IPS-18c (cell line): ENCODE measurements around the gene ALG14.
"Not testable (repeated sequence)": the region's sequence is repeated elsewhere in the genome, so short reads cannot be mapped to it uniquely, and the experiment has no call there.

Experiments
- H3K4me3 ChIP-seq: 2 replicates; pipeline ENCODE4 v1.7.0; 2013; ENCODE audit warnings: low read depth, mild to moderate bottlenecking, low read length, moderate library complexity; ENCODE audit not compliant: insufficient read depth
- H3K9me3 ChIP-seq: one replicate; pipeline ENCODE4 v1.6.1; 2013; ENCODE audit warnings: mild to moderate bottlenecking, low read length, moderate library complexity; ENCODE audit not compliant: control insufficient read depth, insufficient read depth

ALG14 gene

DNA sequence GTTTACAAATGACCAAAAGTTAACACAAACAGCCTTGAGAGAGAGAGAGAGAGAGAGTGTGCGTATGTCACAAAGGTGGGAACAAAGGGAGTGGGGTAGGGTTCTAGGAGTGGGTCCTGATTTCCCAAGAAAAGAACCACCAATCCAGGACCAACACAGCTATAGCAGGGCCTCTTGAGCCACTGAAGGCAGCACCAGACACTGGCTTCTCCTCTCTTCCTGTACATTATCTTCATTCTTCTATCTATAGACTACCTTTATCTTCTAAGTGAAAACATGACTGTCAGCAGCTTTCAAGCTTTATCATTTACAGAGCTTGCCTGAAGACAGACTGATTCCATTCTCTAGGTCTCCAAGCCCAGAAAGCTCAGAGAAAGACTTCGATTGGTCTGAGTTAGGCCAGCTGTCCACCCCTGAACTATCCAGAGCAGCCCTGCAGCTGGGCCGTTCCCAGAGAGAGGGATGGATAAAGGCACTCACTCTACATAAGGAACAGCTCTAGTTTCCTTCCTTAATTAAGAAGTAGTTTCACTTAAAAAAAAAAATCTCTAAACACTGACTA lies 11.2 kb downstream of the ALG14 start:
- H3K4me3 ChIP-seq: no peak overlapping the region
- no peaks in the 10 kb centered on the region for H3K9me3 ChIP-seq

DNA sequence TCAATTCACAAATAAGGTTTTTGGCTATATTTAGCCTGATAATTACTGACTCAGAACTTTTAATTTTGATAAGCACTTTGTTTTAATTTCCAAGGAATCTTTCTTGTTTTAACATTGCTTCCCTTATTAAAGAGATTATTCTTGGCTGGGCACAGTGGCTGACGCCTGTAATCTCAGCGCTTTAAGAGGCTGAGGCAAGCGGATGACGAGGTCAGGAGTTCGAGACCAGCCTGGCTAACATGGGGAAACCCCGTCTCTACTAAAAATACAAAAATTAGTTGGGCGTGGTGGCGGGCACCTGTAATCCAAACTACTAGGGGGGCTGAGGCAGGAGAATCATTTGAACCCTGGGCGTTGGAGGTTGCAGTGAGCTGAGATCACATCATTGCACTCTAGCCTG lies 13.8 kb downstream of the ALG14 start:
- Histone ChIP-seq H3K9me3 (peaks cover 2% of the 10 kb centered on the region), H3K4me3 (no peak overlapping the region)

DNA sequence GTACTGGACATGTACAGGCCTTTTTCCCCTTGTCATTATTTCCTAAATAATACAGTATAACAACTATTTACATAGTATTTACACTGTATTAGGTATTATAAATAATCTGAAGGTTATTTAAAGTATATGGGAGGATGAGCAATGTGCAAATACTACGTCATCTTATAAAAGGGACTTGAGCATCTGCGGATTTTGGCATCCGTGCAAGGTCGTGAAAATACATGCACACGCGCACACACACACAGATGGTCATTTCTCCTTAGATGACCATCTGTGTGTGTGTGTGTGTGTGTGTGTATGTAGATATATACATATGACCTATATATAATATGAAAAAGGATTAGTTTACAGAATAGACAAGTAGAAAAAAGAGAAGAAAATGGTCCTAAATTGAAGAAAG lies 15.4 kb downstream of the ALG14 start:
- H3K4me3 ChIP-seq: no peak overlapping the region
- H3K9me3 ChIP-seq: peaks cover 2% of the 10 kb centered on the region

DNA sequence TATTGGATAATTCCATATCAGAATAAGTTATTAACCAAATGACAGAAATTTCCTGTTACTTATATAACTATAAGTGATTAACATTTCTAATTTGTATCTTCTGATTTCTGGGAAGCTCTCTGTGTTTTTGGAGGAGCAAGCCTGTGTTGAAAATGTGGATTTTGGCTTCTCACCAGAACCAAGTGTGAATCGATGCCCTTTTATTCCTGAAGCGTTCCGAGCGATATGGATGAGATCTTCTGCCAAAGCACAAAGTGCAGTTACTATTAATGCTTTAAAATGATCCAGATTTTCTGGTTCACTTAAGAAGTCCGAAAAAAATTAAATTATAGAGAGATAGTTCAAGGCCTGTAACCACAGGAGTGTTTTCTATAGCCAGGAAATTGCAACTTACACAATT lies 22.8 kb downstream of the ALG14 start:
- no peak overlapping the region for H3K4me3 ChIP-seq

DNA sequence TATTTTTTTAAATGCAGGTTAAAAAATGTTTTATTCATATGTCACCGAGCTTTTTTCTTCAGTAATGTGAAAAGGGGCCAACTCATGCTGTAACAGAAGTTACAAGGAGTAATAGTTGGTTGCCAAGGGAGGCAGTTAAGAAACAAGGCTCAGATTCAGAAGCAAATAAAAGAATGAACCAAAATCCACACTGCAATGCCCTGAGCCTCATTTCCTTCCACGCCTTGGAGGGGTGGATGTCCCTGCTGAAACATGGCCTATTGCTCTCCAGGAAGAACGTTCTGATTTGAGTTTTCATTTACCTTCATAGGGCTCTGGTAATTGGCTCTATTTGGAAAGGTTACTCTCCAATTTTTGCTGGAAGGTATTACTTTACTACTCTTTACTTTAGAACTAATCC lies 24.4 kb downstream of the ALG14 start:
- H3K4me3 ChIP-seq: no peak overlapping the region

More for the DNA sequence above, 22.8 kb downstream of the ALG14 start:
- H3K9me3 ChIP-seq: no peaks in the 10 kb centered on the region

DNA sequence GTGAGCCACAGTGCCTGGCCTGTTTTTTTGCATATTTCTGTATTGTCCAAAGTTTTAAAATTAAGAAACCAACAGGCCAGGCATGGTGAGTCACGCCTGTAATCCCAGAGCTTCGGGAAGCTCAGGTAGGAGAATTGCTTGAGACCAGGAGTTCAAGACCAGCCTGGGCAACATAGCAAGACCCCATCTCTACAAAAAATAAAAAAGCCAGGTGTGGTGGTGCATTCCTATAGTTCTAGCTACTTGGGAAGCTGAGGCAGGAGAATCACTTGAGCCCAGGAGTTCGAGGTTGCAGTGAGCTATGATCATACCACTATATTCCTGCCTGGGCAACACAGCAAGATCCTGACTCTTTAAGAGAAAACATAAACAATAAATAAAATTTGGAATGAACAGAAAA lies 25.1 kb downstream of the ALG14 start:
- not testable (repeated sequence) for H3K4me3 ChIP-seq, H3K9me3 ChIP-seq

More for the DNA sequence above, 24.4 kb downstream of the ALG14 start:
- no peaks in the 10 kb centered on the region for H3K9me3 ChIP-seq

DNA sequence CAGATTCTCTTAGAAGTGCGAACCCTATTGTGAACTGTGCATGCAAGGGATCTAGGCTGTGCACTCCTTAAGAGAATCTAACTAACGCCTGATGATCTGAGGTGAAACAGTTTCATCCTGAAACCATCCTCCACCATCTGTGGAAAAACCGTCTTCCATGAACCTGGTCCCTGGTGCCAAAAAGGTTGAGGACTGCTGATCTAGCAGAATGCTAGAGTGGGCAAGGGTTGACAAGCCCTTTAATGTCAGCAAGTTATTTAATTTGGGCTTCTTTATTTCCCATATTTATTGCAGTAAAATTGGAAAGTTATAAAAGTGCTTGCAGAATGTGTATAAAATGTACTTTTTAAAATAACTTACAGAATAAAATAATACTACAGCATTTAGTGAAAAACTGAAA lies 26.4 kb downstream of the ALG14 start:
- Histone ChIP-seq H3K9me3 (no peaks in the 10 kb centered on the region), H3K4me3 (no peak overlapping the region)

DNA sequence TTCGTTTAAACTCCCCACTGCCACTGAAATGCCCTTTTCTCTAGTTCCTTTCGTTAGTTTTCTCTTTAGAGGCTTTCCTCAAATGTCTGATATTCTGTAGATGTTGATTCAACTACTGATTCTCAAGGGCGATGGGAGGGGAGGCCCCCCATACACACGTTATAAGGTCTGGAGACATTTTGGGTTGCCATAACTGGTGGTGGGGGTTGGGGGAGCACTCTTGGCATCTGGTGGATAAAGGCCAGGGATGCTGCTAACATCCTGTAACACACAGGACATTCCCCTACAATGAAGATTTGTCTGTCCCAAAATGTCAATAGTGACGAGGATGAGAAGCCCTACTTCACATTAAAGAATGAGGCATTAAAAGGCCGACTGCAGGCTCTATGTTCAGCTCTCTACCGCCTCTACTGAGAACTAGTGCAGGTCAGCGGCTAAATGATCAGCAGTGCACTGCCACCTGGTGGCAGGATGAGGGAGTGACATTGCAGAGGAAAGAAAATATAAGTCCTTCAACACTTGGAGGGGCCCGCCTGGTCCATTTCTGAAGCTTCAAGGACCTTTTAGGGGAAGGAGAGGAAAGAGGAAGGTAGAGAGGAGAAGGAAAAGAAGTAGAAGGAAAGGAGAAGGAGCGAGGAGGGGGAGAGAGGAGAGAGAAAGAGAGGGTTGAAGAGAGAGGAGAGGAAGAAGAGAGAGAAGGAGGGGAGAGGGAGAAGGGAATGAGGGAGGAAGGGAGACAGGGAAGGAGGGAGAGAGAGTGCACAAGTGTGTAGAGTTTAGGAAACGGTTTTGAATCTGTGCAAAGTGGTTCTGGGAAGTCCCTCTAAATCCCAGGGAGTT lies 29.4 kb downstream of the ALG14 start:
- H3K9me3 ChIP-seq: no peaks in the 10 kb centered on the region
- H3K4me3 ChIP-seq: no peak overlapping the region

DNA sequence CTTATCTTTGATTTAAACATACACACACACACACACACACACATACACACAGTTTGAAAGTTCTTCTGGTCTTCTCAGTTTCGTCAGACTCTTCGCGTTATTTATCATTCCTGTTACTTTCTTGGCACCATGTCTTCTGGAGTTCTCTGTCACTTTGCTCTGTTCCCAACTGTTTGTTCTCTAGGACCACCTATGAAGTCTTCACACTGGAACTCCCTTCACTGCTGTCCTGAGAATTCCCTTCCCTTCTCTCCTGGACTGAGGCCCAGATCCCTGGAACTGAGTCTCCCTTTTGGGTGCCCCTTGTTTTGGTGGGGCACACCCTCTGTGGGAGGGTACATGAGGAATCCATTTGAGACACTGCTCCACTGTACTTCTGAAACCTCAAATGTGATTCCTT lies 30.5 kb downstream of the ALG14 start:
- Histone ChIP-seq H3K9me3 (no peaks in the 10 kb centered on the region), H3K4me3 (no peak overlapping the region)

DNA sequence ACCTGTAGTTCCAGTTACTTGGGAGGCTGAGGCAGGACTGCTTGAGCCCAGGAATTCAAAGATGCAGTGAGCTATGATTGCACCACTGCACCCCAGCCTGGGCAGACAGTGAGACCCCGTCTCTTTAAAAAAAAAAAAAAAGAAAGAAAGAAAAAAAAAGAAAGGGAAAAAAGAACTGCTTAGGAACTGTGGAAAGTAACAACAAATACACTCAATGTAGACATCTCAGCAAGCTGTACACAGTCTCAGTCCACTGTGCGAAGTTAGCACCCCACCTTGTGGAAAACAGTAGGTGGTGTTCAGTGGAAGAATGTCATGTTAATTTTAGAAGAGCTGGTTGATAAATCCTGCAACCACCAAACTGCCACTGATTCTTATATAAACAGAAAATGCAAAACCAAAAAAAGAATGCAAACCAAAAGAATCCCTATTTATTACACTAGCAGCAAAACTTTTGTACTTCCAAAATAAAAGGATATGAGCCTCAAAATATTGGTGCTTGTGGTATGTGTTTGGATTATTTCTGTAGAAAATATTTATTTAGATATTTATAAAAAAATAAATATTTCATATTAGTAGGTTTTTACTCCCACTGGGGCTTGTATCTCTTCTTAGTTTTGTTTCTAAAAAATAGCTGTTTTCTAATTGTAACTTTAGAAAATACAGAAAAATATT lies 31.1 kb downstream of the ALG14 start:
- Histone ChIP-seq H3K9me3 (no peaks in the 10 kb centered on the region), H3K4me3 (no peak overlapping the region)

DNA sequence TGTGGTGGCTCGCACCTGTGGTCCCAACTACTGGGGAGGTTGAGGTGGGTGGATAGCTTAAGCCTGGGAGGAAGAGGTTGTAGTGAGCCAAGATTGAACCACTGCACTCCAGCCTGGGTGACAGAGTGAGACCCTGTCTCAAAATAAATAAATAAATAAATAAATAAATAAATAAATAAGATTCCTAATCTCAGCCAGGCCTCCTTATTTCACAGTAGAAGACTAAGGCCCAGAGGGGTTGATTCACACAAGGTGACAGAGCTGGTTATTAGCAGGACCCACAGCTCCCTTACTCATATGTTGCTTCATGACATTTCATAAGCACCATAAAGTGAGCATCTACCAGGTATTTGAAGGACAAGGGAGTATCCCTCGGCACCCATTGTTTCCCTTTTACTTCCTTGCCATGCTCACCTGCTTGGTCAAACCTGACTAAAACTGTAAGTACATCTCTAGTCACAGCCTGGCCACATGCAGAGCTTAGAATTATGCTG lies 32.7 kb downstream of the ALG14 start:
- H3K4me3 ChIP-seq: no peak overlapping the region

DNA sequence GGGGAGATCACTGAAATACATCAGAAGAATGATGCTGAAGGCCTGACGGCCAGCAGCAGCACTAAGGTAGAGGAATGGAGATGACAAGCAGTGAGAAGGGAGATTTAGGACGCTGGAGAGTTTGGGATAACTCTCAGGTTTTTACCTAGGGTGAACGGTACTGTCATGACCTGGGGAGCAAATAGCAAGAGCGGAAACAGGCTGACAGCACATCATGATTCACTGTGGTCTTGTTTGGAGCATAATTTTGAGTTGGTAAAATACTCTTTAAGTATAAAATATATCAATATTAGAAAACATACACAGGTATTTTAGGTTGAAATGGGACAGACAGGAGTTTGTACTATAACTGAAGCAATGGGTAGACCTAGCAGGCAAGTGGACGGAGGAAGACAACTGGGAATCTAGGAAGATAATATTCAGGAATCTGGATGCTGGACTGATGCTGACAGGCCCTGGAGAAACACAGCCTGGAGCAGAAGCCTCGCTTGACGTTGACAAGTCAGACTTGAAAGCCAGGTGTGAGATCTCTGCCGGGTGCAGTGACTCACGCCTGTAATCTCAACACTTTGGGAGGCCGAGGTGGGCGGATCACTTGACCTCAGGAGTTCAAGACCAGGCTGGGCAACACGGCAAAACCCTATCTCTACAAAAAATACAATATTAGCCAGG lies 33.3 kb downstream of the ALG14 start:
- Histone ChIP-seq H3K9me3 (no peaks in the 10 kb centered on the region), H3K4me3 (no peak overlapping the region)

More for the DNA sequence above, 32.7 kb downstream of the ALG14 start:
- no peaks in the 10 kb centered on the region for H3K9me3 ChIP-seq

DNA sequence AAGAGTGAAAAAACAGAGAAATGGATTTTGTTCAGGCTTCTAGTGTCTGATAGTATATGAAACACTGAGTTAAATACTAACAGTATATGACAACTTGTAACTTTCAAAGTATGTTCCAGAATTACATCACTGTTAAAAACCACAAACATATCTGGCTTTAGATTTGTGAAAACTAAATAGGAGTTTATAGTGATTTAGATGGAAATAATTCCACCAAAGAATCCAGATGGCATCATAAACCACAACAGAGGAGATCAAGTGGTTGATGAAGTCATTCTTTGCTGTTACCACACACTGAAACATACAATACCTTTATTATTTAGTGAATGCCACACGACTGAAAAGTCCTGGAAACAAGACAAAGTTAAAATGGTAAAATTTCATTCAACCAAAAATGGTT lies 37.2 kb downstream of the ALG14 start:
- Histone ChIP-seq H3K9me3 (no peaks in the 10 kb centered on the region), H3K4me3 (no peak overlapping the region)

DNA sequence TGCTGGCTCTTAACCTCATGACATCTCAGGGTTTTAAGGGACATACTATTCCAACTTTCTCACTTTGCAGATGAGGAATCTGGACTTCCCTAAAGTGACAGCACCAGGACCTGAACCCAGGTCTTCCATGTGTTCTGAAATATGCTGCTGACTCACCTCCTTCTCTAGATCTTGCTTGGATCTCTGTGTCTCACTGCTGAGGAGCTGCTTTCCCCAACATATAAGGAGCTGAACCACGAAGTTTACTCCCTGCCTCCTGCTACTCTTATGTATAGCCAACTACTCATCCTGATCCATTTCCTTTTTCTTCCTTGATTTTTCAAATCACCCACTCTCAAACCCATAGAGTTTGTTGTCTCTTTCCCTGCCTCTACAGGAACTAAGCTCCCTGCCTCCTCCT lies 38.2 kb downstream of the ALG14 start:
- Histone ChIP-seq H3K9me3 (no peaks in the 10 kb centered on the region), H3K4me3 (no peak overlapping the region)

DNA sequence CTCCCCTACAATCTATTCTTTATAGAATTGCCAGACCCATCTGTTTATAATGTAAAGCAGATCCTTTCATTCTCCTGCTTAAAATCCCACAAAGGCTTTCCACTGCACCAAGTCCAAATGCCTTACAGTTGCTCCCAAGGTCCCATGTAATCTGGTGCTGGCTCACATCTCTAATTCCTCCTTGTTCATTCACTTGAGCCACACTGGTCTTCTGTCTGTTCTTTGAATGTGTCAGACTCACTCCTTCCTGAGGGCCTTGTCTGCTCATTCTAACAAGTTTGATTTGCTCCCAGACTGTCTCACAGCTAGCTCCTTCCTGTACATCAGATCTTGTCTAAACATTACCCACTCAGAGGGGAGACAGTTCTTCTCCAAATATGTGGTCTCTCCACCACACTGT lies 38.9 kb downstream of the ALG14 start:
- H3K4me3 ChIP-seq: no peak overlapping the region
- no peaks in the 10 kb centered on the region for H3K9me3 ChIP-seq

DNA sequence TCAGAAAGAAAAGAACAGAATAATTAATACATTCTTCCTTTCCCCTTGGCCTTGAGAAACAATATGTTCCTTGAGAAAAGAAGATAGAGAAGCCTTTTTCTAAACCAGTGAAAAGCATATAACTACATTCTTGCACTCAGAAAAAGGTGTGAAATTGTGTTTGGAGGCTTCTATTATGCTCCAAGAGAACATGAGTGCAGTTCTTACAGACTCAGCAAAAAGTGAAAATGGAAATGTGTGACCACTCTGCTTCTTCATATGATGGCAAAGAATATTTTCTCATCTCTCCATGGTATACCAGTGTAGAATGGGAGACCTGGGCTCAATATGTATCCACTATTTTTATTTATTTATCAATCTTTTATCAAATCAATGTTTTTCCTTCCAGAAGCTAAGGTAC lies 43.2 kb downstream of the ALG14 start:
- Histone ChIP-seq H3K4me3 (no peak overlapping the region), H3K9me3 (no peaks in the 10 kb centered on the region)

DNA sequence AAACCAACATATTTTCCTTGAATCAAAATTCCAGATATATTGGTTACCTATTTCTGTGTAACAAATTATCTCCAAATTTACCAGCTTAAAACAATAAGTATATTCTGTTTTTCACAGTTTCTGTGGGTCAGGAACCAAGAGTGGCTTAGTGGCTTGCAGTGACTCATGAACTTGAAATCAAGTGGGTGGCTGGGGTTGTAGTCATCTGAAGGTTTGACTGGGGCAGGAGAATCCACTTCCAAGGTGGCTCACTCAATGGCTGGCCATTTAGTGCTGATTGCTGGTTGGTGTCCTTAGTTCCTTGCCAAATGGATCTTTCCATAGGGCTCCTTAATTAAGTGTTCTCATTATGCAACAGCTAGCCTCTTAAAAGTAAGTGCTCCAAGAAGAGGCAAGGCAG lies 43.8 kb downstream of the ALG14 start:
- no peak overlapping the region for H3K4me3 ChIP-seq
- no peaks in the 10 kb centered on the region for H3K9me3 ChIP-seq

DNA sequence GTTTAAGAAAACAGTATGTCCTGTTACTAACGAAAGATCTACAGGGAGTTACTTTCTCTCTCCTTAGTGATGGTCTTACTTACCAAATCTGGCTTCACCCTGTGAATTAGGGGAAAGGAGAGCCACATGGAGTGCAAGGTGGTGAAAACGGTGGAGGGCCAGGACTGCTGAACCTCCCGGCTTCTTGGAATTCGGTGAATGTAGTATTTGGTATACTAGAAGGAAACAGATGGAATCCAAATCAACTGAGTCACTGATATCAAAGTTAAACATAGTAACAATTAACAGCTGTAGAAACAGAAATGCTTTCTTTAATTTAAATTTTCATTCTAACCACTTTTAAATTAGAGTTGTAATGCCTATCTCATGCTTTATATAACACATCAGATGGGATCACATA lies 45.7 kb downstream of the ALG14 start:
- Histone ChIP-seq H3K9me3 (no peaks in the 10 kb centered on the region), H3K4me3 (no peak overlapping the region)
